SIG-M5 treated with dmso at 0.1 percent for 504 hours (cell line): ENCODE data around the gene ARFRP1.

ENCODE experiments used
- DNase-seq: peaks from one replicate; lab custom pipeline; 2025; ENCODE audit not compliant: unreplicated experiment; lab: John Stamatoyannopoulos, UW

The ARFRP1 gene

GRCh38 chr20:63702036-63702665 lies 5.6 kb downstream of the ARFRP1 start:
- DNase-seq: no peak

- DNase-seq: no peak
Measured at GRCh38 chr20:63701329-63702035, 6.3 kb downstream of the ARFRP1 start.

GRCh38 chr20:63701051-63701328 lies 6.8 kb downstream of the ARFRP1 start:
- no peak for DNase-seq

GRCh38 chr20:63700199-63701050 lies 7.4 kb downstream of the ARFRP1 start:
- DNase-seq: no peak

- DNase-seq: no peak
Measured at GRCh38 chr20:63699466-63700198, 8.1 kb downstream of the ARFRP1 start.

- DNase-seq: no peak
Measured at GRCh38 chr20:63698739-63699465, 8.9 kb downstream of the ARFRP1 start.

GRCh38 chr20:63697868-63698545 lies 9.8 kb downstream of the ARFRP1 start:
- DNase-seq: no peak

GRCh38 chr20:63697357-63697867 lies 10.4 kb downstream of the ARFRP1 start:
- DNase-seq: no peak

- no peak for DNase-seq
Measured at GRCh38 chr20:63696628-63697356, 11.0 kb downstream of the ARFRP1 start, which contains the start of gene TNFRSF6B. Gene TNFRSF6B, plus strand, starts transcription at chr20:63696652. Its CDS starts 116 bp downstream, at chr20:63696768.

GRCh38 chr20:63696306-63696627 lies 11.5 kb downstream of the ARFRP1 start:
- DNase-seq: no peak

GRCh38 chr20:63695424-63696305 lies 12.1 kb downstream of the ARFRP1 start:
- DNase-seq: no peak

GRCh38 chr20:63694584-63695423 lies 13.0 kb downstream of the ARFRP1 start:
- DNase-seq: no peak

- DNase-seq: no peak
Measured at GRCh38 chr20:63693733-63694583, 13.8 kb downstream of the ARFRP1 start.

GRCh38 chr20:63693083-63693732 lies 14.6 kb downstream of the ARFRP1 start:
- DNase-seq: no peak

- no peak for DNase-seq
Measured at GRCh38 chr20:63692436-63693082, 15.2 kb downstream of the ARFRP1 start.
